GM12892 (cell line): Measurements from ENCODE around the gene SLC5A5. TPM values are rescaled to one million over a fixed set of nuclear protein-coding genes. Genes with fewer than 3 reads are reported as not detected.

ENCODE experiments used
- DNase-seq: peaks from one replicate; pipeline ENCODE4 v3.0.0; 2011; ENCODE audit not compliant: insufficient read length
- FAIRE-seq: peaks from 2 replicates; lab custom pipeline; 2011; peaks lifted over from hg19 to GRCh38; lab: Jason Lieb, UNC
- POLR2A ChIP-seq: IDR thresholded peaks from 2 replicates; pipeline ENCODE4 v1.6.1; 2011; ENCODE audit warnings: low read depth, low read length, control low read depth
- POLR2AphosphoS5 ChIP-seq: IDR thresholded peaks from 2 replicates; pipeline ENCODE4 v1.6.1; 2011; ENCODE audit warnings: low read depth, low read length, control low read depth
- TAF1 ChIP-seq: IDR thresholded peaks from 2 replicates; pipeline ENCODE4 v1.6.1; 2011; ENCODE audit warnings: low read depth, mild to moderate bottlenecking, control low read depth, low read length, borderline replicate concordance
- polyA plus RNA-seq: library from polyadenylated mRNA; unstranded; fragments of >200 nt; gene quantifications from one replicate; pipeline ENCODE4 v1.2.1, GENCODE V29; 2012; ENCODE audit warnings: missing spikeins, inconsistent platforms; ENCODE audit not compliant: missing spikeins

Gene SLC5A5
- 0.08 TPM for polyA plus RNA-seq

- DNase-seq = no peak
- TF ChIP-seq POLR2A (no peak), TAF1 (no peak), POLR2AphosphoS5 (no peak)
- no peak for FAIRE-seq
Observed at GRCh38 chr19:17871878-17872250, at the start of gene SLC5A5. Gene SLC5A5 (plus strand): TSS chr19:17871945. CDS start chr19:17872320, 375 bp downstream.

- no peak for DNase-seq
- TF ChIP-seq TAF1 (no peak), POLR2A (no peak), POLR2AphosphoS5 (no peak)
- no peak for FAIRE-seq
Observed at GRCh38 chr19:17824339-17824738, 47.4 kb upstream of the SLC5A5 start.

- TF ChIP-seq POLR2AphosphoS5 (no peak), POLR2A (no peak), TAF1 (no peak)
- DNase-seq (no peak), FAIRE-seq (no peak)
Observed at GRCh38 chr19:17826508-17827056, 45.2 kb upstream of the SLC5A5 start.

- TF ChIP-seq POLR2AphosphoS5 (no peak), TAF1 (no peak), POLR2A (no peak)
- FAIRE-seq (no peak), DNase-seq (no peak)
Observed at GRCh38 chr19:17829855-17830566, 41.7 kb upstream of the SLC5A5 start.

GRCh38 chr19:17830567-17831418, 41.0 kb upstream of the SLC5A5 start:
- no peak for FAIRE-seq
- peak; percentile 78 for DNase-seq
- TF ChIP-seq POLR2A (no peak), POLR2AphosphoS5 (no peak), TAF1 (no peak)

- DNase-seq (no peak), FAIRE-seq (no peak)
- TF ChIP-seq TAF1 (no peak), POLR2AphosphoS5 (no peak)
Observed at GRCh38 chr19:17831419-17831888, 40.3 kb upstream of the SLC5A5 start.

- TF ChIP-seq POLR2A (no peak), POLR2AphosphoS5 (no peak), TAF1 (no peak)
- FAIRE-seq (no peak), DNase-seq (no peak)
Observed at GRCh38 chr19:17832443-17833208, 39.1 kb upstream of the SLC5A5 start.

GRCh38 chr19:17834350-17835181, 37.2 kb upstream of the SLC5A5 start:
- TF ChIP-seq POLR2A = no peak
- TF ChIP-seq TAF1 = no peak
- no peak for TF ChIP-seq POLR2AphosphoS5
- FAIRE-seq = no peak
- DNase-seq = no peak

GRCh38 chr19:17835182-17836006, 36.4 kb upstream of the SLC5A5 start:
- DNase-seq (no peak), FAIRE-seq (no peak)
- no peak for TF ChIP-seq POLR2AphosphoS5
- TF ChIP-seq TAF1 = no peak
- no peak for TF ChIP-seq POLR2A
